ENCODE data around the gene CYLD.

The CYLD gene

GRCh38 chr16:50806099-50807062, 64.5 kb downstream of the CYLD start:
- Histone ChIP-seq H3K9me3 (ENCODE audit: control insufficient read depth, insufficient read depth, low read length) (no peaks in the 10 kb centered on the region), H3K27me3 (ENCODE audit: control insufficient read depth, insufficient read depth, low read length) (no peaks in the 10 kb centered on the region), H3K27ac (ENCODE audit: low read length) (no peak overlapping the region), H3K4me3 (ENCODE audit: low read length) (no peak overlapping the region; the same call in 1 of the 2 replicates), H3K4me1 (ENCODE audit: control insufficient read depth, insufficient read depth, low read length) (no peaks in the 10 kb centered on the region), H3K36me3 (ENCODE audit: control insufficient read depth, insufficient read depth, low read length) (no peaks in the 10 kb centered on the region)
- peak; percentile 84 for DNase-seq (ENCODE audit: low read depth, low spot score)
- WGBS (ENCODE audit: insufficient coverage, insufficient read length): no CpG with 5 or more reads among the region's 26 CpGs

- WGBS (ENCODE audit: insufficient coverage, insufficient read length): no CpG with 5 or more reads among the region's 9 CpGs
- Histone ChIP-seq H3K9me3 (ENCODE audit: control insufficient read depth, insufficient read depth, low read length) (no peaks in the 10 kb centered on the region), H3K4me3 (ENCODE audit: low read length) (no peak overlapping the region), H3K36me3 (ENCODE audit: control insufficient read depth, insufficient read depth, low read length) (no peaks in the 10 kb centered on the region), H3K27ac (ENCODE audit: low read length) (no peak overlapping the region), H3K27me3 (ENCODE audit: control insufficient read depth, insufficient read depth, low read length) (no peaks in the 10 kb centered on the region), H3K4me1 (ENCODE audit: control insufficient read depth, insufficient read depth, low read length) (no peaks in the 10 kb centered on the region)
- no peak for DNase-seq (ENCODE audit: low read depth, low spot score)
Observed at GRCh38 chr16:50808929-50809538, 67.1 kb downstream of the CYLD start.

GRCh38 chr16:50809561-50809960, 67.7 kb downstream of the CYLD start:
- no peaks in the 10 kb centered on the region for H3K4me1 ChIP-seq (ENCODE audit: control insufficient read depth, insufficient read depth, low read length)
- no peaks in the 10 kb centered on the region for H3K9me3 ChIP-seq (ENCODE audit: control insufficient read depth, insufficient read depth, low read length)
- H3K27ac ChIP-seq (ENCODE audit: low read length): no peak overlapping the region
- DNase-seq (ENCODE audit: low read depth, low spot score): no peak
- no peaks in the 10 kb centered on the region for H3K36me3 ChIP-seq (ENCODE audit: control insufficient read depth, insufficient read depth, low read length)
- no CpG with 5 or more reads among the region's 6 CpGs for WGBS (ENCODE audit: insufficient coverage, insufficient read length)
- H3K4me3 ChIP-seq (ENCODE audit: low read length): no peak overlapping the region
- H3K27me3 ChIP-seq (ENCODE audit: control insufficient read depth, insufficient read depth, low read length): no peaks in the 10 kb centered on the region

GRCh38 chr16:50810241-50810965, 68.5 kb downstream of the CYLD start:
- Histone ChIP-seq H3K4me1 (ENCODE audit: control insufficient read depth, insufficient read depth, low read length) (no peaks in the 10 kb centered on the region), H3K9me3 (ENCODE audit: control insufficient read depth, insufficient read depth, low read length) (no peaks in the 10 kb centered on the region), H3K36me3 (ENCODE audit: control insufficient read depth, insufficient read depth, low read length) (no peaks in the 10 kb centered on the region), H3K27me3 (ENCODE audit: control insufficient read depth, insufficient read depth, low read length) (no peaks in the 10 kb centered on the region), H3K27ac (ENCODE audit: low read length) (no peak overlapping the region), H3K4me3 (ENCODE audit: low read length) (no peak overlapping the region)
- DNase-seq (ENCODE audit: low read depth, low spot score): no peak
- WGBS (ENCODE audit: insufficient coverage, insufficient read length): no CpG with 5 or more reads among the region's 8 CpGs

- DNase-seq (ENCODE audit: low read depth, low spot score): no peak
- no CpG with 5 or more reads among the region's 7 CpGs for WGBS (ENCODE audit: insufficient coverage, insufficient read length)
- no peaks in the 10 kb centered on the region for H3K27me3 ChIP-seq (ENCODE audit: control insufficient read depth, insufficient read depth, low read length)
- no peak overlapping the region for H3K27ac ChIP-seq (ENCODE audit: low read length)
- H3K36me3 ChIP-seq (ENCODE audit: control insufficient read depth, insufficient read depth, low read length): no peaks in the 10 kb centered on the region
- no peak overlapping the region for H3K4me3 ChIP-seq (ENCODE audit: low read length)
- H3K4me1 ChIP-seq (ENCODE audit: control insufficient read depth, insufficient read depth, low read length): no peaks in the 10 kb centered on the region
- no peaks in the 10 kb centered on the region for H3K9me3 ChIP-seq (ENCODE audit: control insufficient read depth, insufficient read depth, low read length)
Observed at GRCh38 chr16:50812046-50812445, 70.2 kb downstream of the CYLD start.

GRCh38 chr16:50812876-50813466, 71.1 kb downstream of the CYLD start:
- no peak for DNase-seq (ENCODE audit: low read depth, low spot score)
- Histone ChIP-seq H3K36me3 (ENCODE audit: control insufficient read depth, insufficient read depth, low read length) (no peaks in the 10 kb centered on the region), H3K27me3 (ENCODE audit: control insufficient read depth, insufficient read depth, low read length) (no peaks in the 10 kb centered on the region), H3K4me3 (ENCODE audit: low read length) (no peak overlapping the region), H3K4me1 (ENCODE audit: control insufficient read depth, insufficient read depth, low read length) (no peaks in the 10 kb centered on the region), H3K9me3 (ENCODE audit: control insufficient read depth, insufficient read depth, low read length) (no peaks in the 10 kb centered on the region), H3K27ac (ENCODE audit: low read length) (no peak overlapping the region)
- no CpG with 5 or more reads among the region's 9 CpGs for WGBS (ENCODE audit: insufficient coverage, insufficient read length)

- no CpG with 5 or more reads among the region's 4 CpGs for WGBS (ENCODE audit: insufficient coverage, insufficient read length)
- DNase-seq (ENCODE audit: low read depth, low spot score): no peak
- H3K4me1 ChIP-seq (ENCODE audit: control insufficient read depth, insufficient read depth, low read length): no peaks in the 10 kb centered on the region
- no peaks in the 10 kb centered on the region for H3K36me3 ChIP-seq (ENCODE audit: control insufficient read depth, insufficient read depth, low read length)
- no peak overlapping the region for H3K27ac ChIP-seq (ENCODE audit: low read length)
- H3K4me3 ChIP-seq (ENCODE audit: low read length): no peak overlapping the region
- no peaks in the 10 kb centered on the region for H3K27me3 ChIP-seq (ENCODE audit: control insufficient read depth, insufficient read depth, low read length)
- H3K9me3 ChIP-seq (ENCODE audit: control insufficient read depth, insufficient read depth, low read length): no peaks in the 10 kb centered on the region
Observed at GRCh38 chr16:50814052-50814451, 72.2 kb downstream of the CYLD start.

- Histone ChIP-seq H3K4me1 (ENCODE audit: control insufficient read depth, insufficient read depth, low read length) (no peaks in the 10 kb centered on the region), H3K27me3 (ENCODE audit: control insufficient read depth, insufficient read depth, low read length) (no peaks in the 10 kb centered on the region), H3K27ac (ENCODE audit: low read length) (no peak overlapping the region), H3K36me3 (ENCODE audit: control insufficient read depth, insufficient read depth, low read length) (no peaks in the 10 kb centered on the region), H3K4me3 (ENCODE audit: low read length) (no peak overlapping the region), H3K9me3 (ENCODE audit: control insufficient read depth, insufficient read depth, low read length) (no peaks in the 10 kb centered on the region)
- no peak for DNase-seq (ENCODE audit: low read depth, low spot score)
- no CpG with 5 or more reads among the region's 7 CpGs for WGBS (ENCODE audit: insufficient coverage, insufficient read length)
Observed at GRCh38 chr16:50814541-50814940, 72.7 kb downstream of the CYLD start.

GRCh38 chr16:50815382-50815781, 73.5 kb downstream of the CYLD start:
- DNase-seq (ENCODE audit: low read depth, low spot score): no peak
- no peaks in the 10 kb centered on the region for H3K27me3 ChIP-seq (ENCODE audit: control insufficient read depth, insufficient read depth, low read length)
- H3K4me3 ChIP-seq (ENCODE audit: low read length): no peak overlapping the region
- no CpG with 5 or more reads among the region's 7 CpGs for WGBS (ENCODE audit: insufficient coverage, insufficient read length)
- no peak overlapping the region for H3K27ac ChIP-seq (ENCODE audit: low read length)
- no peaks in the 10 kb centered on the region for H3K36me3 ChIP-seq (ENCODE audit: control insufficient read depth, insufficient read depth, low read length)
- no peaks in the 10 kb centered on the region for H3K9me3 ChIP-seq (ENCODE audit: control insufficient read depth, insufficient read depth, low read length)
- no peaks in the 10 kb centered on the region for H3K4me1 ChIP-seq (ENCODE audit: control insufficient read depth, insufficient read depth, low read length)

- Histone ChIP-seq H3K4me1 (ENCODE audit: control insufficient read depth, insufficient read depth, low read length) (no peaks in the 10 kb centered on the region), H3K4me3 (ENCODE audit: low read length) (no peak overlapping the region), H3K9me3 (ENCODE audit: control insufficient read depth, insufficient read depth, low read length) (no peaks in the 10 kb centered on the region), H3K27me3 (ENCODE audit: control insufficient read depth, insufficient read depth, low read length) (no peaks in the 10 kb centered on the region), H3K36me3 (ENCODE audit: control insufficient read depth, insufficient read depth, low read length) (no peaks in the 10 kb centered on the region), H3K27ac (ENCODE audit: low read length) (no peak overlapping the region)
- WGBS (ENCODE audit: insufficient coverage, insufficient read length): no CpG with 5 or more reads among the region's 11 CpGs
- no peak for DNase-seq (ENCODE audit: low read depth, low spot score)
Observed at GRCh38 chr16:50816901-50817555, 75.1 kb downstream of the CYLD start.
